GM12878 (cell line): ENCODE data around the gene GPC6.

Experiments
- ETV6 ChIP-seq, 2 experiments: fragments of 450-650 bp in 1 of 2; IDR thresholded peaks in 1 of 2; conservative IDR thresholded peaks in 1 of 2; 2 replicates each; pipeline ENCODE4 v1.6.1; 2014; ENCODE audit warnings: antibody characterized with exemption in 1 of 2, borderline replicate concordance in 1 of 2, low read depth in 1 of 2, mild to moderate bottlenecking in 1 of 2, moderate library complexity in 1 of 2
- HDAC2 ChIP-seq: fragments of 200-600 bp; sonication (generic); IDR thresholded peaks from 2 replicates; pipeline ENCODE4 v1.6.1; 2017
- HDAC6 ChIP-seq: fragments of 200-600 bp; sonication (generic); IDR thresholded peaks from one replicate; pipeline ENCODE4 v1.8.0; 2017; ENCODE audit warnings: antibody characterized with exemption; ENCODE audit not compliant: unreplicated experiment
- MXI1 ChIP-seq: fragments of 150-350 bp; IDR thresholded peaks from 2 replicates; pipeline ENCODE4 v1.6.1; 2011; ENCODE audit warnings: low read depth, mild to moderate bottlenecking, inconsistent platforms, low read length, improper control_type of control experiment
- POLR2A ChIP-seq: IDR thresholded peaks from 2 replicates; pipeline ENCODE4 v1.6.1; 2011; ENCODE audit warnings: low read depth, mild to moderate bottlenecking, low read length
- POU2F2 ChIP-seq: IDR thresholded peaks from 3 replicates; pipeline ENCODE4 v1.6.1; 2011; ENCODE audit warnings: low read depth, mild to moderate bottlenecking, low read length, borderline replicate concordance
- SMAD1 ChIP-seq: fragments of 450-650 bp; IDR thresholded peaks from 2 replicates; pipeline ENCODE4 v1.6.1; 2018; ENCODE audit warnings: mild to moderate bottlenecking, low read depth; ENCODE audit not compliant: partially characterized antibody
- SREBF1 ChIP-seq: IDR thresholded peaks from 2 replicates; pipeline ENCODE4 v1.6.1; 2012; ENCODE audit warnings: mild to moderate bottlenecking, low read length
- SRF ChIP-seq, 2 experiments: IDR thresholded peaks; 2 replicates each; pipeline ENCODE4 v1.6.1; 2011; ENCODE audit warnings: low read depth in 2 of 2, low read length in 2 of 2, mild to moderate bottlenecking in 1 of 2, moderate library complexity in 1 of 2
- TF ChIP-seq, protein P1 (sequence below), 3 experiments: IDR thresholded peaks in 2 of 3; conservative IDR thresholded peaks in 1 of 3; 2 replicates each; pipeline ENCODE4 v1.5.1; 2011; ENCODE audit warnings: low read depth in 3 of 3, low read length in 3 of 3, mild to moderate bottlenecking in 3 of 3, control low read depth in 2 of 3, moderate library complexity in 2 of 3, inconsistent platforms in 1 of 3, mixed read lengths in 1 of 3; ENCODE audit not compliant: control insufficient read depth in 2 of 3, insufficient read depth in 1 of 3; ENCODE audit errors: extremely low read depth in 1 of 3

DNA sequence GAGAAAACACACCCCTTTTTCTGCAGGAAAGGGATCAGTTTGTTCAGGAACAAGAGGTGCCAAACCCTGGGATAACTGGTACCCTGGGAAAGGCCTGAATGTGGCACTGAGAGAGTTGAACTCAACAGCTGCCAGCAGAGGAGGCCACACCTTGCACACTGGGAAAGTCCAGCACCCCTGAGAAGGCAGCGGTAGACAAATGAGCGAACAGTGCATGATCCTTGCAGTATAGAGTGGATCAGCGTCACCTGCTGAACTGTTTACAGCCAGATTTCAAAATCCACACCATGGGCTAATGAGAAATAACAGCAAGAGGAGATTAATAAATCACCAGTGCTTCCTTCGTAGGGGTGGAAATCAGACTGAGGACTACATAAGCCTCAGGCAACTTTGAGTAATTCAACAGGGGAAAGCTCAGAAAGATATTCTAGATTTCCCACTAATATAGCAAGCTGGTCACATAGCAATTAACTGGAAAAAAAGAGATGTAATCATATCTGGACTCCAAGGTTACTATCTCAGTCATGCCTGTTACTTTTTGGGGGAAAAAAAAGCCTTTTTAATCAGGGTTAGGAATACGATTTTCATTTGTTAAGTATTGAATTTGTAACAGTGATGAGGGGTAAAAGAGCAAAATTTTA, 1200.8 kb downstream of the GPC6 start:
- TF ChIP-seq POU2F2: no peak
- TF ChIP-seq SREBF1: no peak
- no peak for TF ChIP-seq SRF (IDR thresholded peaks at IDR 0.05; ENCODE audit: low read depth in 2 of 2, low read length in 2 of 2)
- TF ChIP-seq SMAD1: no peak
- no peak for TF ChIP-seq MXI1
- no peak for TF ChIP-seq HDAC2
- TF ChIP-seq ETV6 (conservative IDR thresholded peaks at IDR 0.05 in 1 of 2, IDR thresholded peaks at IDR 0.05 in 1 of 2; ENCODE audit: borderline replicate concordance in 1 of 2, low read depth in 1 of 2): no peak
- no peak for TF ChIP-seq HDAC6
- no peak for TF ChIP-seq POLR2A
- TF ChIP-seq, protein P1, sequence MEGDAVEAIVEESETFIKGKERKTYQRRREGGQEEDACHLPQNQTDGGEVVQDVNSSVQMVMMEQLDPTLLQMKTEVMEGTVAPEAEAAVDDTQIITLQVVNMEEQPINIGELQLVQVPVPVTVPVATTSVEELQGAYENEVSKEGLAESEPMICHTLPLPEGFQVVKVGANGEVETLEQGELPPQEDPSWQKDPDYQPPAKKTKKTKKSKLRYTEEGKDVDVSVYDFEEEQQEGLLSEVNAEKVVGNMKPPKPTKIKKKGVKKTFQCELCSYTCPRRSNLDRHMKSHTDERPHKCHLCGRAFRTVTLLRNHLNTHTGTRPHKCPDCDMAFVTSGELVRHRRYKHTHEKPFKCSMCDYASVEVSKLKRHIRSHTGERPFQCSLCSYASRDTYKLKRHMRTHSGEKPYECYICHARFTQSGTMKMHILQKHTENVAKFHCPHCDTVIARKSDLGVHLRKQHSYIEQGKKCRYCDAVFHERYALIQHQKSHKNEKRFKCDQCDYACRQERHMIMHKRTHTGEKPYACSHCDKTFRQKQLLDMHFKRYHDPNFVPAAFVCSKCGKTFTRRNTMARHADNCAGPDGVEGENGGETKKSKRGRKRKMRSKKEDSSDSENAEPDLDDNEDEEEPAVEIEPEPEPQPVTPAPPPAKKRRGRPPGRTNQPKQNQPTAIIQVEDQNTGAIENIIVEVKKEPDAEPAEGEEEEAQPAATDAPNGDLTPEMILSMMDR (IDR thresholded peaks at IDR 0.05 in 2 of 3, conservative IDR thresholded peaks at IDR 0.05 in 1 of 3; ENCODE audit: control insufficient read depth in 2 of 3, extremely low read depth in 1 of 3, insufficient read depth in 1 of 3, low read depth in 3 of 3, low read length in 3 of 3): no peak
